Lower leg skin (tissue), 3 donors: Measurements from ENCODE around the gene VPS51.

Experiments
- POLR2A ChIP-seq, 2 donors: fragments of 450-650 bp; IDR thresholded peaks; one replicate each; pipeline ENCODE4 v1.6.1; 2016 to 2017; ENCODE audit warnings: antibody characterized with exemption in 2 of 2, mild to moderate bottlenecking in 1 of 2, moderate library complexity in 1 of 2
- TF ChIP-seq, protein P1 (sequence below), 3 donors: fragments of 450-650 bp; IDR thresholded peaks; one replicate each; pipeline ENCODE4 v1.5.1; 2016; ENCODE audit warnings: antibody characterized with exemption in 3 of 3, mild to moderate bottlenecking in 3 of 3, moderate library complexity in 2 of 3

GRCh38 chr11:65114538-65115171 lies 18.6 kb downstream of the VPS51 start:
- TF ChIP-seq, protein P1, sequence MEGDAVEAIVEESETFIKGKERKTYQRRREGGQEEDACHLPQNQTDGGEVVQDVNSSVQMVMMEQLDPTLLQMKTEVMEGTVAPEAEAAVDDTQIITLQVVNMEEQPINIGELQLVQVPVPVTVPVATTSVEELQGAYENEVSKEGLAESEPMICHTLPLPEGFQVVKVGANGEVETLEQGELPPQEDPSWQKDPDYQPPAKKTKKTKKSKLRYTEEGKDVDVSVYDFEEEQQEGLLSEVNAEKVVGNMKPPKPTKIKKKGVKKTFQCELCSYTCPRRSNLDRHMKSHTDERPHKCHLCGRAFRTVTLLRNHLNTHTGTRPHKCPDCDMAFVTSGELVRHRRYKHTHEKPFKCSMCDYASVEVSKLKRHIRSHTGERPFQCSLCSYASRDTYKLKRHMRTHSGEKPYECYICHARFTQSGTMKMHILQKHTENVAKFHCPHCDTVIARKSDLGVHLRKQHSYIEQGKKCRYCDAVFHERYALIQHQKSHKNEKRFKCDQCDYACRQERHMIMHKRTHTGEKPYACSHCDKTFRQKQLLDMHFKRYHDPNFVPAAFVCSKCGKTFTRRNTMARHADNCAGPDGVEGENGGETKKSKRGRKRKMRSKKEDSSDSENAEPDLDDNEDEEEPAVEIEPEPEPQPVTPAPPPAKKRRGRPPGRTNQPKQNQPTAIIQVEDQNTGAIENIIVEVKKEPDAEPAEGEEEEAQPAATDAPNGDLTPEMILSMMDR (IDR thresholded peaks at IDR 0.05): no peak
- no peak for TF ChIP-seq POLR2A (IDR thresholded peaks at IDR 0.05)
